Kidney epithelial cell (primary cell): ENCODE results near the gene DYRK1A. TPM values are rescaled to one million over a fixed set of nuclear protein-coding genes. Genes with fewer than 3 reads are reported as not detected.

Experiments used
- DNase-seq: peaks from one replicate; pipeline ENCODE4 v3.0.0-alpha.2; 2010; ENCODE audit warnings: low read depth
- H3K27me3 ChIP-seq: 2 replicates; pipeline ENCODE4 v1.6.0; 2011; ENCODE audit warnings: low read length; ENCODE audit not compliant: control insufficient read depth, insufficient read depth
- H3K36me3 ChIP-seq: 2 replicates; pipeline ENCODE4 v1.5.1; 2011; ENCODE audit warnings: low read length; ENCODE audit not compliant: control insufficient read depth, insufficient read depth
- H3K4me3 ChIP-seq: 2 replicates; pipeline ENCODE4 v1.5.1; 2011; ENCODE audit warnings: low read depth, mild to moderate bottlenecking, control low read depth, low read length
- total RNA-seq: library from RNA; depleted of rRNA; stranded (reverse); fragments of >200 nt; gene quantifications from 2 replicates; pipeline ENCODE4 v1.2.3, GENCODE V29; 2015
- TF ChIP-seq, protein P1 (sequence below): IDR thresholded peaks from 2 replicates; pipeline ENCODE4 v1.5.1; 2011; ENCODE audit warnings: mild to moderate bottlenecking, moderate library complexity, low read length, control low read depth, inconsistent platforms; ENCODE audit not compliant: insufficient read depth, poor library complexity, severe bottlenecking

DYRK1A gene
- total RNA-seq, 1 donor from 2014 or later = 53.1 TPM

DNA sequence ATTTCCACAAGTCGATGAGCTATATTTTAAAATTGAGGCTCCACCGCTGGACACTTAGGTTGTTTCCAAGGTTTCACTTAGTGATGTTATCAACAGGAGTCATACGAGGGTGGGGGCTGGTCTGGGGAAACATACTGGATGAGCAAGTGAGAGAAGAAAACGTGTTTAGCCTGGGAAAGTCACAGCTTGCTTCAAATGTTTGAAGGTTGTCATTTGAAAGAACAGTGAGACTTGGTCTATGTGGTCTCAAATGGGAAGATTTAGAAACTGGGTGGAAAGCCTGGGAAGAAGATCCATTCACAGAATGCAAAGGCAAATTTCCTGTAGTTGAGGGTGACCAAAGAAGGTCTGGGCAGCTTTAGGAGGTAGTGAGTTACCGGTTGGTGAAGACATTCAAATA, 9.9 kb upstream of the DYRK1A start:
- no peak for DNase-seq
- Histone ChIP-seq H3K36me3 (no peaks in the 10 kb centered on the region), H3K4me3 (no peak overlapping the region), H3K27me3 (no peaks in the 10 kb centered on the region)
- TF ChIP-seq, protein P1, sequence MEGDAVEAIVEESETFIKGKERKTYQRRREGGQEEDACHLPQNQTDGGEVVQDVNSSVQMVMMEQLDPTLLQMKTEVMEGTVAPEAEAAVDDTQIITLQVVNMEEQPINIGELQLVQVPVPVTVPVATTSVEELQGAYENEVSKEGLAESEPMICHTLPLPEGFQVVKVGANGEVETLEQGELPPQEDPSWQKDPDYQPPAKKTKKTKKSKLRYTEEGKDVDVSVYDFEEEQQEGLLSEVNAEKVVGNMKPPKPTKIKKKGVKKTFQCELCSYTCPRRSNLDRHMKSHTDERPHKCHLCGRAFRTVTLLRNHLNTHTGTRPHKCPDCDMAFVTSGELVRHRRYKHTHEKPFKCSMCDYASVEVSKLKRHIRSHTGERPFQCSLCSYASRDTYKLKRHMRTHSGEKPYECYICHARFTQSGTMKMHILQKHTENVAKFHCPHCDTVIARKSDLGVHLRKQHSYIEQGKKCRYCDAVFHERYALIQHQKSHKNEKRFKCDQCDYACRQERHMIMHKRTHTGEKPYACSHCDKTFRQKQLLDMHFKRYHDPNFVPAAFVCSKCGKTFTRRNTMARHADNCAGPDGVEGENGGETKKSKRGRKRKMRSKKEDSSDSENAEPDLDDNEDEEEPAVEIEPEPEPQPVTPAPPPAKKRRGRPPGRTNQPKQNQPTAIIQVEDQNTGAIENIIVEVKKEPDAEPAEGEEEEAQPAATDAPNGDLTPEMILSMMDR = no peak

- H3K27me3 ChIP-seq = no peaks in the 10 kb centered on the region
- TF ChIP-seq, protein P1 = no peak
- no peaks in the 10 kb centered on the region for H3K36me3 ChIP-seq
- H3K4me3 ChIP-seq = no peak overlapping the region
- DNase-seq = no peak
Observed at GRCh38 chr21:37357691-37358090, 8.9 kb upstream of the DYRK1A start.

- no peaks in the 10 kb centered on the region for H3K27me3 ChIP-seq
- no peak overlapping the region for H3K4me3 ChIP-seq
- TF ChIP-seq, protein P1 = no peak
- DNase-seq = no peak
- no peaks in the 10 kb centered on the region for H3K36me3 ChIP-seq
Observed at GRCh38 chr21:37358397-37358796, 8.2 kb upstream of the DYRK1A start.

DNA sequence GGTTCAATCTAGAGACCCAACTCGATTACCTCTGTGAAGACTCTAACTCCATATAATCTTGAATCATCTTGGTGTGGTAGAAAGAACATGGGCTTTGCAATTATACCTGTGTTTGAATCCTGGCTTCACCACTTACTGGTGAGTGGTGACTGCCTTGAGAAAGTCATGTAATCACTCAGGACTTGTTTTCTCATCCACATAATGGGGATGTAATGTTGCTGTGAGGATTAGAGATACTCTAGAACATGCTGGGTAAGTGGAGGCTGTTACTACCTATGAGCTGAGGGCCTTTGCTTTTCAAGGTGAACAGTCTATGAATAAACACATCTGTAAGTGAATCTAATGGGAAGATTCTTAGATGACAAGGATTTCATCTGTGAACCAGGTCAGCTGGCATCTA, 2.6 kb upstream of the DYRK1A start:
- H3K36me3 ChIP-seq = no peaks in the 10 kb centered on the region
- TF ChIP-seq, protein P1 = no peak

DNA sequence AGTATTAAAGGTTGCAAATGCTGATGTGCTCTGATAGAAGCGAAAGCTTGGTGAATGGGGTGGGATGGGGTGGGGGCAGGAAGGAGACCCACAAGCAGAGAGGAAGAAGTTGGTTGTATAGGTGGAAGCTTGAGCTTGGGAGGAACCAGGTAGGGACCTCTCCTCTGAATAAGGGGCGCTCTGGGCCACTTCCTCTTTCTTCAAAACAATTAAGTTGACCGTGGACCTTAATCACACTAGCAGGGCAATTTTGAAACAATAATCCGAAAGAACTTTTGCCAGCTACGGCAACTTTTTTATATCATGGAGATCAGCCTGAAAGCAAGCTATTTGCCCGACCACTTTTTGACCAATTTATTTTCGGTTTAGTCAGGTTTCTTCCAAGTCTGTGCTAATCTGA, 1.9 kb upstream of the DYRK1A start:
- TF ChIP-seq, protein P1 = no peak
- H3K4me3 ChIP-seq = no peak overlapping the region
- no peaks in the 10 kb centered on the region for H3K27me3 ChIP-seq
- no peaks in the 10 kb centered on the region for H3K36me3 ChIP-seq
- no peak for DNase-seq

More for the DNA sequence above, 2.6 kb upstream of the DYRK1A start:
- DNase-seq = no peak
- Histone ChIP-seq H3K27me3 (no peaks in the 10 kb centered on the region), H3K4me3 (no peak overlapping the region)

DNA sequence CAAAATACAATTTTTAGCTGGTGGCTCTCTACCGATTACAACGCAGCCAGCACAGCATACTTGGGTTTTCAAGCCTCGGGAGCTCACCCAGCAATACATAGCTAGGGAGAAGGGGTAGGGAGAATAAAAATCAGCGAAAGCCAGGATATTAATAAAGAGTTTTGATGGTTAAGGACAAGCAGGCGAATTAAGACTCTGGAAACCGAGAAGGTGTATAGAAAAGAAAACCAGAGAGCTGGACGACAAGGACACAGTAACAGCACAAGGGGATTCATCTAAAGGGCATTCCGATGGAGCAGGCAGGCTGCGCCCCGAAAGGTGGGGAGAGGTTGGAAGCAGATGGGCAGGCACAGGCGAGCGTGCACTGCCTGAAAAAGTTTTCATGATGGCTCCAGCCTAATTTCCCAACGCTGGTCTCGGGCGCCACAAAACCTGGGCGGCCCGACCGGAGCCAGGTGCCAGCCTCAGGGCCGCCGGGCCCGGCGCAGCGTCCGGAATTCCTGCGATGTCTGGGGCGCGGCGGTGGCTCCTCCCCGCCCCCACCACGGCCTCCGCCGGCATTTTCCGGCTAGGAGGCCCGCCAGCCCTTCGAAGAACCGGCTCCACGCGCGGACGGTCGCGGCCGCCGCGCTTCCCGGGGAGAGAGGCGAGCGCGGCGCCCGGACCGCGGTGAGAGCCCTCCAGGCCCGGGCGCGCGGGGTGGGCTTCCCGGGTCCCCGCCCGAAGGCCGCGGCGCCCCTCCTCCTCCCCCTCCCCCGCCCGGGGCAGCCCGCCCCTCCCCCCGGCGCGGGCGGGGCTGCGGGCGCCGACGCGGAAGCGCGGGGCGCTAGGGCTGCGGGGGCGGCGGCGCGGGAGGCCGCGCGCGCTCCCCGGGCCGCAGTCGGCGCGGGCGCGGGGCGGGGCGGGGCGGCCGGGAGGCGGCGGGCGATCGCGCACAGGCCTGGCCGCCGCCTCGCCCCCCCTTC, 774 bp upstream of the DYRK1A start:
- Histone ChIP-seq H3K4me3 (peak overlapping the region; percentile 88), H3K27me3 (no peaks in the 10 kb centered on the region), H3K36me3 (no peaks in the 10 kb centered on the region)
- DNase-seq = no peak
- TF ChIP-seq, protein P1 = no peak
